Small intestine (tissue), 7 donors: Measurements from ENCODE around the gene MROH2B. TPM values are rescaled to one million over a fixed set of nuclear protein-coding genes. Genes with fewer than 3 reads are reported as not detected.

ENCODE experiments used
- DNase-seq, 2 donors: peaks; one replicate each; pipeline versions ENCODE4 v3.0.0 to v3.0.0-alpha.2; 2013
- FAIRE-seq: peaks from 2 replicates; lab custom pipeline; 2012; peaks lifted over from hg19 to GRCh38; lab: Jason Lieb, UNC
- H3K27ac ChIP-seq, 3 donors: one replicate each; pipeline ENCODE4 v1.5.1; 2013; ENCODE audit warnings: low read length in 2 of 3, mild to moderate bottlenecking in 2 of 3, control low read depth in 1 of 3, inconsistent platforms in 1 of 3, low read depth in 1 of 3, moderate library complexity in 1 of 3
- H3K27me3 ChIP-seq, 3 donors: one replicate each; pipeline ENCODE4 v1.6.1; 2013; ENCODE audit warnings: low read length in 3 of 3, inconsistent platforms in 1 of 3; ENCODE audit not compliant: control insufficient read depth in 3 of 3, insufficient read depth in 3 of 3
- H3K36me3 ChIP-seq, 3 donors: one replicate each; pipeline ENCODE4 v1.6.1; 2013; ENCODE audit warnings: low read length in 3 of 3, inconsistent platforms in 1 of 3, low read depth in 1 of 3, mild to moderate bottlenecking in 1 of 3, moderate library complexity in 1 of 3; ENCODE audit not compliant: control insufficient read depth in 3 of 3, insufficient read depth in 2 of 3
- H3K4me1 ChIP-seq, 3 donors: one replicate each; pipeline ENCODE4 v1.6.1; 2013; ENCODE audit warnings: low read length in 2 of 3, inconsistent platforms in 1 of 3, low read depth in 1 of 3, mild to moderate bottlenecking in 1 of 3, moderate library complexity in 1 of 3; ENCODE audit not compliant: control insufficient read depth in 3 of 3, insufficient read depth in 2 of 3
- H3K4me3 ChIP-seq, 3 donors: one replicate each; pipeline ENCODE4 v1.5.1; 2013; ENCODE audit warnings: low read length in 3 of 3, control low read depth in 1 of 3, inconsistent platforms in 1 of 3, low read depth in 1 of 3, mild to moderate bottlenecking in 1 of 3, moderate library complexity in 1 of 3
- H3K9me3 ChIP-seq, 2 donors: one replicate each; pipeline ENCODE4 v1.6.1; 2013; ENCODE audit warnings: low read depth in 1 of 2, low read length in 1 of 2; ENCODE audit not compliant: control insufficient read depth in 2 of 2, insufficient read depth in 1 of 2
- WGBS, 3 donors: extraction: QIAGEN DNeasy Blood & Tissue Kit; methylation state at CpG; one replicate each; pipeline ENCODE4 v1.1.7; 2013; 5-methylcytosine and 5-hydroxymethylcytosine counted together
- polyA plus RNA-seq, 4 donors: library from polyadenylated mRNA; stranded (reverse) in 3 of 4; unstranded in 1 of 4; fragments of 200-250 nt in 3 of 4; fragments of 120-200 nt in 1 of 4; gene quantifications; one replicate each; pipeline versions ENCODE4 v1.2.1 to v1.2.3, GENCODE V29; 2013
- donor health status: healthy with polysubstance abuse.
- donor health status: control.
- donor health status: control.
- donor health status: Bipolar disorder and iron deficiency.
- donor health status: healthy.

MROH2B gene
- polyA plus RNA-seq, 4 donors, result 0.01 TPM; not detected in 3

GRCh38 chr5:41095324-41096101 lies 24.4 kb upstream of the MROH2B start:
- Histone ChIP-seq H3K4me1 (no peaks in the 10 kb centered on the region), H3K36me3 (no peaks in the 10 kb centered on the region), H3K9me3 (peaks cover 0 to 5% of the 10 kb centered on the region in 2 donors), H3K27ac (no peak overlapping the region), H3K27me3 (no peaks in the 10 kb centered on the region), H3K4me3 (no peak overlapping the region)
- WGBS, 3 donors, result 79 to 83% (median 82%) methylated on average over 5 of the region's 5 CpGs
- no peak for FAIRE-seq
- DNase-seq, result no peak

GRCh38 chr5:41094871-41095270 lies 23.7 kb upstream of the MROH2B start:
- H3K4me3 ChIP-seq, result no peak overlapping the region
- H3K36me3 ChIP-seq, result no peaks in the 10 kb centered on the region
- no peaks in the 10 kb centered on the region for H3K4me1 ChIP-seq
- H3K9me3 ChIP-seq, result peaks cover 0 to 5% of the 10 kb centered on the region in 2 donors
- WGBS, 3 donors, result 69 to 85% (median 74%) methylated on average over 2 of the region's 2 CpGs
- no peak overlapping the region for H3K27ac ChIP-seq
- H3K27me3 ChIP-seq, result no peaks in the 10 kb centered on the region
- DNase-seq (peak in 1 of 2 donors; percentile 2), FAIRE-seq (no peak)

GRCh38 chr5:41093803-41094202 lies 22.7 kb upstream of the MROH2B start:
- FAIRE-seq, result no peak
- no peak overlapping the region for H3K4me3 ChIP-seq
- DNase-seq, result no peak

GRCh38 chr5:41087461-41087860 lies 16.3 kb upstream of the MROH2B start:
- H3K27ac ChIP-seq, result no peak overlapping the region
- no peak for DNase-seq
- no peaks in the 10 kb centered on the region for H3K36me3 ChIP-seq
- no peaks in the 10 kb centered on the region for H3K27me3 ChIP-seq
- 70 to 86% (median 78%) methylated on average over 2 of the region's 2 CpGs for WGBS, 3 donors
- peaks cover 0 to 5% of the 10 kb centered on the region in 2 donors for H3K9me3 ChIP-seq
- H3K4me3 ChIP-seq, result no peak overlapping the region
- no peaks in the 10 kb centered on the region for H3K4me1 ChIP-seq
- FAIRE-seq, result no peak

More at GRCh38 chr5:41093803-41094202, 22.7 kb upstream of the MROH2B start:
- Histone ChIP-seq H3K27me3 (no peaks in the 10 kb centered on the region), H3K27ac (no peak overlapping the region), H3K36me3 (no peaks in the 10 kb centered on the region), H3K4me1 (no peaks in the 10 kb centered on the region), H3K9me3 (peaks cover 0 to 5% of the 10 kb centered on the region in 2 donors)
- 62 to 83% (median 78%) methylated on average over 1 of the region's 1 CpG for WGBS, 3 donors

- Histone ChIP-seq H3K27me3 (no peaks in the 10 kb centered on the region), H3K4me3 (no peak overlapping the region), H3K9me3 (no peaks in the 10 kb centered on the region), H3K36me3 (no peaks in the 10 kb centered on the region), H3K27ac (no peak overlapping the region), H3K4me1 (no peaks in the 10 kb centered on the region)
- no peak for FAIRE-seq
- 85 to 87% (median 86%) methylated on average over 7 of the region's 7 CpGs for WGBS, 3 donors
- DNase-seq, result no peak
Observed at GRCh38 chr5:41083306-41083705, 12.2 kb upstream of the MROH2B start.

GRCh38 chr5:41071975-41072374 lies 833 bp upstream of the MROH2B start:
- FAIRE-seq (no peak), DNase-seq (no peak)
- Histone ChIP-seq H3K36me3 (no peaks in the 10 kb centered on the region), H3K27ac (no peak overlapping the region), H3K27me3 (no peaks in the 10 kb centered on the region), H3K4me3 (no peak overlapping the region), H3K9me3 (no peaks in the 10 kb centered on the region), H3K4me1 (no peaks in the 10 kb centered on the region)
- WGBS, 3 donors, result 91 to 95% (median 93%) methylated on average over 2 of the region's 2 CpGs

- DNase-seq (peak; percentile 12 to 42), FAIRE-seq (no peak)
Observed at GRCh38 chr5:41067714-41068568, 3.2 kb downstream of the MROH2B start.

GRCh38 chr5:41065691-41066335 lies 5.3 kb downstream of the MROH2B start:
- FAIRE-seq, result no peak

More at GRCh38 chr5:41067714-41068568, 3.2 kb downstream of the MROH2B start:
- H3K36me3 ChIP-seq, result no peaks in the 10 kb centered on the region
- no peaks in the 10 kb centered on the region for H3K9me3 ChIP-seq
- H3K27me3 ChIP-seq, result no peaks in the 10 kb centered on the region
- H3K27ac ChIP-seq, result no peak overlapping the region
- no peaks in the 10 kb centered on the region for H3K4me1 ChIP-seq
- no peak overlapping the region for H3K4me3 ChIP-seq
- WGBS, 3 donors, result 58 to 66% (median 64%) methylated on average over 2 of the region's 2 CpGs

More at GRCh38 chr5:41065691-41066335, 5.3 kb downstream of the MROH2B start:
- no peak overlapping the region for H3K27ac ChIP-seq
- no peaks in the 10 kb centered on the region for H3K36me3 ChIP-seq
- no peaks in the 10 kb centered on the region for H3K9me3 ChIP-seq
- WGBS, 3 donors, result 63 to 74% (median 68%) methylated on average over 6 of the region's 6 CpGs
- no peak overlapping the region for H3K4me3 ChIP-seq
- H3K4me1 ChIP-seq, result no peaks in the 10 kb centered on the region
- no peaks in the 10 kb centered on the region for H3K27me3 ChIP-seq
- no peak for DNase-seq
